ENCODE measurements around the gene HES1. TPM values are rescaled to one million over a fixed set of nuclear protein-coding genes. Genes with fewer than 3 reads are reported as not detected.

The HES1 gene
- total RNA-seq, 3 donors from 2014 or later: 6.6 to 110 (median 87.2) TPM

DNA sequence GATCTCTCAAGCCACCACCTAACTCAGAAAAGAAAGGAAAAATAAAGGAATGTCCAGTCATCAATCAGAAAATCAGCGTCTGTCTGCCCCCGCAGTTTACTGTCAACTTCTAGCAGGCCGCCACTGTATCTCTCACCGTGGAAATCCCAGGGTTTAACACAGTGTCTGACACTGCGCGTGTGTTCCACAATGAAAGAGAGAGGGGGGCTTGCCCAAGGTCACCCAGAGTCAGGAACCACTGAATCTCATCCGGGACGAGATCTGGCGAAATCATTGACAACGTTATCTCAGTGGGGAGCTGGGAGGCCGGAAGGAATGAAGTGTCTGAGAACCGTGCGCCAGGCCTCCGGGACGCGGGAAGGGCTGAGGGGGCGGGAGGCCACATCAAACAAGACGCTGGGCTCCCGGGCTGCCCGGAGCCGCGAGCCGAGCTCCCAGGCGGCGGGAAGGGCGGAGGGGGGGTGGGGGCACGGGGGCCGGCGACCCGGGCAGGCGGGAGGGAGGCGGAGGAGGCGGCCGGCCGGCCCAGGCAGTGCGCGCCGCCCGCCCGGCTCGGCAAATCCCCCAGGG is 2.2 kb upstream of the HES1 start:
- intact Hi-C loops (cut with DNase I; ENCODE audit: low total_unique reads): loop anchor here (10.0 kb wide), 1 partner anchor 181 kb away; no protein-coding TSS in a partner anchor
- peak in 2 of 3 donors; percentile 42 to 74 for TF ChIP-seq POLR2AphosphoS5 (IDR thresholded peaks at IDR 0.05)
- TF ChIP-seq POLR2A (IDR thresholded peaks at IDR 0.05): no peak
- TF ChIP-seq, protein P1, sequence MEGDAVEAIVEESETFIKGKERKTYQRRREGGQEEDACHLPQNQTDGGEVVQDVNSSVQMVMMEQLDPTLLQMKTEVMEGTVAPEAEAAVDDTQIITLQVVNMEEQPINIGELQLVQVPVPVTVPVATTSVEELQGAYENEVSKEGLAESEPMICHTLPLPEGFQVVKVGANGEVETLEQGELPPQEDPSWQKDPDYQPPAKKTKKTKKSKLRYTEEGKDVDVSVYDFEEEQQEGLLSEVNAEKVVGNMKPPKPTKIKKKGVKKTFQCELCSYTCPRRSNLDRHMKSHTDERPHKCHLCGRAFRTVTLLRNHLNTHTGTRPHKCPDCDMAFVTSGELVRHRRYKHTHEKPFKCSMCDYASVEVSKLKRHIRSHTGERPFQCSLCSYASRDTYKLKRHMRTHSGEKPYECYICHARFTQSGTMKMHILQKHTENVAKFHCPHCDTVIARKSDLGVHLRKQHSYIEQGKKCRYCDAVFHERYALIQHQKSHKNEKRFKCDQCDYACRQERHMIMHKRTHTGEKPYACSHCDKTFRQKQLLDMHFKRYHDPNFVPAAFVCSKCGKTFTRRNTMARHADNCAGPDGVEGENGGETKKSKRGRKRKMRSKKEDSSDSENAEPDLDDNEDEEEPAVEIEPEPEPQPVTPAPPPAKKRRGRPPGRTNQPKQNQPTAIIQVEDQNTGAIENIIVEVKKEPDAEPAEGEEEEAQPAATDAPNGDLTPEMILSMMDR (IDR thresholded peaks at IDR 0.05): no peak
- DNase-seq (ENCODE audit: low spot score in 2 of 2): peak in 1 of 2 donors; percentile 55

DNA sequence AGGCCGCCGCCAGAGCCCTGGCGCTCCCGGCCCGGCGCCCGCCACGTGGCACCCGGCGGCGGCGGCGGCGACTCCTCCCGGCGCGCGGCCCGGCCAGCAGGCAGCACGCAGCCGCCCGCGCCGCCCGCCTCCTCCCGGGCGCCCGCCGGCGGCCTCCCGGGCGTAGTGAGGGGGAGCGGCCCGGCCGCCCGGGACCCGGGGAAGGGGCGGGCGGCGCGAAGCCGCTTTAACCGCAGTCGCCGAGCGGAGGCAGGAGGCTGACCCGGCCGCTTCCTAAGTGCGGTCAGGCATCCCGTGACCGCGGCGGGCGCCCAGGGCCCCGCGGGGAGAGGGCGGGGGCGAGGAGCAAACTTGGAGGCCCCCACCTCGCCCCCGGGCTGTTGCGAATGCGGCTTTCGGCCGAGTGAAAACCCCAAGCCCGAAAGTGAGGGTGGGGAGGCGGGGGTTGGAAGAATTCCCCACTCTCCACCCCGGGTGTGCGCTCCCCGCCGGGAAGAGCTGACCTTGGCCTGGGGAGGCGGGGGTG is 1.7 kb upstream of the HES1 start:
- Histone ChIP-seq H3K27ac (peak overlapping the region; percentile 99), H3K27me3 (no peaks in the 10 kb centered on the region), H3K36me3 (no peaks in the 10 kb centered on the region), H3K4me1 (peaks cover 8 to 15% of the 10 kb centered on the region in 2 donors), H3K9me3 (no peaks in the 10 kb centered on the region), H3K4me3 (peak overlapping the region; percentile 58 to 89 (median 69))
- TF ChIP-seq POLR2A (IDR thresholded peaks at IDR 0.05) (no peak), POLR2AphosphoS5 (IDR thresholded peaks at IDR 0.05) (peak in 1 of 3 donors; percentile 26)
- intact Hi-C loops (cut with DNase I; ENCODE audit: low total_unique reads): loop anchor here (10.0 kb wide), 1 partner anchor 181 kb away; no protein-coding TSS in a partner anchor
- DNase-seq (ENCODE audit: low spot score in 2 of 2): peak in 1 of 2 donors; percentile 69

More for the DNA sequence above, 2.2 kb upstream of the HES1 start:
- H3K36me3 ChIP-seq: no peaks in the 10 kb centered on the region
- peak overlapping the region; percentile 32 to 89 (median 69) for H3K4me3 ChIP-seq
- H3K9me3 ChIP-seq: no peaks in the 10 kb centered on the region
- H3K27ac ChIP-seq: peak overlapping the region; percentile 99
- no peaks in the 10 kb centered on the region for H3K27me3 ChIP-seq
- peaks cover 8 to 15% of the 10 kb centered on the region in 2 donors for H3K4me1 ChIP-seq

DNA sequence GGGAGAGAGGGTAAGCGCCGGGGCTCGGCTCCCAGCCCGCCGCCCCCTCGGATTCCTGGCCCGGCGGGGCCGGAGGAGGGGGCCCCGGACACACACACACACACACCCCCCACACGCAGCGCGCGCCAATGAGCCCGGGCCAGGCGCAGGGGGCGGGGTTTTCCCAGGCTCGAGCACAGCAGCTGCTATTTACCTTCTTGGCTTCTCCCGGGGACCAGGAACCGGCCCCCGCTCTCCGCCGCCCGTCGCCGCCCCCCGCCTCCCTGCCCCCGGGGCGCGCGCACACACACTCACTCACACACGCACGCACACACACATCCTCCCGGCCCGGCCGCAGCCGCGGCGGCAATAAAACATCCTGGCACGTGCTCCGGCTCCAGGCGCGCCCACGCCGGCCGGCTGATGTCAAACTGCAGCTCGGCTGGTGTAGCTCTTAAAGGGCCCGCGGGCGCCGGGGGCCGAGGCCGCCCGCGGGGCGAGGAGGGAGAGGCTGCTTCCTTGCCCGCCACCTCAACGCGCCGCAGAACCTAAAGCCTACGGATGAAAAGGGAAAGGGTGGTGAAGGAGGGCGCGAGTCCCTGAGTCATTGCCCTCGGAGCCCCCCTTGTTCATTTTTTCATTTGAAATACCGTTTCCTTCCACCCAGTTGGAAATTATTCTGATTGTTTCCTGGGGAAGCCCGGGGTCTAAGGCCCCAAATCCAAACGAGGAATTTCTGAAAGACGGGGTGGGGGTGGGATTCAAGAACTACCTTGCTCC is 1.0 kb upstream of the HES1 start:
- TF ChIP-seq POLR2A (IDR thresholded peaks at IDR 0.05) (peak; percentile 38), POLR2AphosphoS5 (IDR thresholded peaks at IDR 0.05) (peak; percentile 88 to 95 (median 95))
- TF ChIP-seq, protein P1 (IDR thresholded peaks at IDR 0.05): no peak
- peak; percentile 93 for DNase-seq (ENCODE audit: low spot score in 2 of 2)
- Histone ChIP-seq H3K4me1 (peaks cover 8% of the 10 kb centered on the region in 2 donors), H3K9me3 (no peaks in the 10 kb centered on the region), H3K4me3 (peak overlapping the region; percentile 58 to 89 (median 69)), H3K27me3 (no peaks in the 10 kb centered on the region), H3K36me3 (no peaks in the 10 kb centered on the region), H3K27ac (peak overlapping the region; percentile 99)
- intact Hi-C loops (cut with DNase I; ENCODE audit: low total_unique reads): loop anchor here (10.0 kb wide), 1 partner anchor 180 kb away; no protein-coding TSS in a partner anchor

DNA sequence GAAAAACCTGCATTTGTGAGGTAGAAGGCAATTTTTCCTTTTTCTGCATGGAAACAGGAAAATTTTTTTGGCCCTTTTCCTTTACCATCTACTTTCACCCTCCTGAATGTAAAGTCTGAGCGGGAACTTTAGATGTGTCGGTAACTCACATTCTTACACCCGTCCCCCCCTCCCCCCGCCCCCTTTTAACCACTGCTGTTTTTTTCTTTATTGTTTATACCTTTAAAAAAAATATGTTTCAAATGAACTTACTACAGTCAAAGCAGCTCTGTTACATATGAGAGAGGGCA is 487 bp upstream of the HES1 start:
- H3K4me1 ChIP-seq: peaks cover 5 to 8% of the 10 kb centered on the region in 2 donors
- no peaks in the 10 kb centered on the region for H3K9me3 ChIP-seq
- intact Hi-C loops (cut with DNase I; ENCODE audit: low total_unique reads): loop anchor here (10.0 kb wide), 1 partner anchor 179 kb away; no protein-coding TSS in a partner anchor
- H3K36me3 ChIP-seq: no peaks in the 10 kb centered on the region
- no peaks in the 10 kb centered on the region for H3K27me3 ChIP-seq
- TF ChIP-seq, protein P1 (IDR thresholded peaks at IDR 0.05): no peak
- TF ChIP-seq POLR2A (IDR thresholded peaks at IDR 0.05) (no peak), POLR2AphosphoS5 (IDR thresholded peaks at IDR 0.05) (no peak)
- H3K4me3 ChIP-seq: peak overlapping the region; percentile 58 to 89 (median 69)
- H3K27ac ChIP-seq: peak overlapping the region; percentile 99
- DNase-seq (ENCODE audit: low spot score in 2 of 2): no peak

DNA sequence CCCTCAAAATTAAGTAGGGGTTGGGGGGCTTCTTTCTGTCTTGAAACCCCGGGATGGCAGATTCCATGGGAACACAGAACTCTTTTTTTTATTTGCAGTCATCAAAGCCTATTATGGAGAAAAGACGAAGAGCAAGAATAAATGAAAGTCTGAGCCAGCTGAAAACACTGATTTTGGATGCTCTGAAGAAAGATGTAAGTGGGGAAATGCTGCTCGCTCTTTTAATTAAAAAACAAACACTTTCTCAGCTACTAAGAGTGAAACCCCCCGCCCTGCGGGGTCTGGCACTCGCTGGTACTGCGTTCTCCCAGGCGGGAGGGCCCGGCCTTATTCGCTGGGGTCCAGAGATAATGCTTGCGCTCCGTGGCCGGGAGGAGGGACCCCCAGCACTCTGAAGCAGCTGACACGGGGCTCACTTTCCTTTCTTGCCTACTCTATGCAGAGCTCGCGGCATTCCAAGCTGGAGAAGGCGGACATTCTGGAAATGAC is 615 bp downstream of the HES1 start:
- Histone ChIP-seq H3K36me3 (no peaks in the 10 kb centered on the region), H3K27me3 (no peaks in the 10 kb centered on the region), H3K27ac (peak overlapping the region; percentile 96 to 99), H3K4me3 (peak overlapping the region; percentile 58 to 89 (median 69)), H3K9me3 (no peaks in the 10 kb centered on the region), H3K4me1 (peaks cover 0 to 8% of the 10 kb centered on the region in 2 donors)
- TF ChIP-seq POLR2A (IDR thresholded peaks at IDR 0.05) (no peak), POLR2AphosphoS5 (IDR thresholded peaks at IDR 0.05) (peak in 2 of 3 donors; percentile 7 to 21)
- intact Hi-C loops (cut with DNase I; ENCODE audit: low total_unique reads): loop anchor here (10.0 kb wide), 1 partner anchor 178 kb away; no protein-coding TSS in a partner anchor
- no peak for DNase-seq (ENCODE audit: low spot score in 2 of 2)
